Smooth muscle cell of trachea (primary cell): ENCODE results near the gene SSR3. TPM values are rescaled to one million over a fixed set of nuclear protein-coding genes. Genes with fewer than 3 reads are reported as not detected.

ENCODE experiments used
- total RNA-seq: library from RNA; depleted of rRNA; stranded (reverse); fragments of >200 nt; gene quantifications from 2 replicates; pipeline ENCODE4 v1.2.1, GENCODE V29; 2014

SSR3 gene
- 247 and 304 TPM in 2 replicates for total RNA-seq

GRCh38 chr3:156554842-156555687, at the start of gene SSR3:
SSR3 (minus strand) TSS chr3:156555117; CDS start chr3:156555089, 28 bp downstream.

Other genes starting within 250 kb of the SSR3 start
- 26.5 and 29.7 TPM in 2 replicates for gene TIPARP, start 119.5 kb upstream of the SSR3 start, total RNA-seq